Measurements from ENCODE around the gene MAGI2.

DNA sequence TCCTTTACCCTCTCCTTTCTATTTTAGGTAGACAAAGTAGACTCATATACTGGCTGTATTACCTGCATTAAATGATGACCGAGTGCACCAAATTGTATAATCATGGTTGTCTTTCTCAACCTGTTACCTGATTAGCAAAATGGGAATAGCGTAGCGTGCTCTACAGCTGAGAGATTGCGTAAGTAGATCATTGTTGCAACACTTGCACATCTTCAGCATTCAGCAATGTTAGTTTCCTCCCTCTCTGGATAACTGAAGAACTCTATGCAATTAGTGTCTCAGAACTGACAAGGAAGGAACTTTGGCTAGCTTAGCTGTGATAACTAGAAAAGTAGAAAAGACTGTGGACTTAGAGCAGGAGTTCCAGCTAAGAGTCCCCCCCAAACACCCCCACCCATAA is 867.5 kb downstream of the MAGI2 start:
- TF ChIP-seq, protein P1, sequence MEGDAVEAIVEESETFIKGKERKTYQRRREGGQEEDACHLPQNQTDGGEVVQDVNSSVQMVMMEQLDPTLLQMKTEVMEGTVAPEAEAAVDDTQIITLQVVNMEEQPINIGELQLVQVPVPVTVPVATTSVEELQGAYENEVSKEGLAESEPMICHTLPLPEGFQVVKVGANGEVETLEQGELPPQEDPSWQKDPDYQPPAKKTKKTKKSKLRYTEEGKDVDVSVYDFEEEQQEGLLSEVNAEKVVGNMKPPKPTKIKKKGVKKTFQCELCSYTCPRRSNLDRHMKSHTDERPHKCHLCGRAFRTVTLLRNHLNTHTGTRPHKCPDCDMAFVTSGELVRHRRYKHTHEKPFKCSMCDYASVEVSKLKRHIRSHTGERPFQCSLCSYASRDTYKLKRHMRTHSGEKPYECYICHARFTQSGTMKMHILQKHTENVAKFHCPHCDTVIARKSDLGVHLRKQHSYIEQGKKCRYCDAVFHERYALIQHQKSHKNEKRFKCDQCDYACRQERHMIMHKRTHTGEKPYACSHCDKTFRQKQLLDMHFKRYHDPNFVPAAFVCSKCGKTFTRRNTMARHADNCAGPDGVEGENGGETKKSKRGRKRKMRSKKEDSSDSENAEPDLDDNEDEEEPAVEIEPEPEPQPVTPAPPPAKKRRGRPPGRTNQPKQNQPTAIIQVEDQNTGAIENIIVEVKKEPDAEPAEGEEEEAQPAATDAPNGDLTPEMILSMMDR (IDR thresholded peaks at IDR 0.05 in 4 of 5, conservative IDR thresholded peaks at IDR 0.05 in 1 of 5), result no peak
- TF ChIP-seq POLR2A (IDR thresholded peaks at IDR 0.05), result no peak
